Measurements from ENCODE around the gene SLC66A2. TPM values are rescaled to one million over a fixed set of nuclear protein-coding genes. Genes with fewer than 3 reads are reported as not detected.
A peak's percentile ranks its signal among the peaks of the same experiment; 100 is the strongest.

Gene SLC66A2
- total and polyA plus RNA-seq, 2 of the 13 experiments (the other 11 are each of a cell fraction or from before 2014, with no cell fraction given), result 33.5 to 41.9 TPM

GRCh38 chr18:79935925-79936324 is 15.5 kb downstream of the SLC66A2 start:
- Histone ChIP-seq H3K9me3 (ENCODE audit: low read length) (peaks cover 6% of the 10 kb centered on the region; the same call in 1 of the 2 replicates), H3K36me3 (replicated peaks in 1 of 2; ENCODE audit: control insufficient read depth in 1 of 2, insufficient read depth in 2 of 2, low read length in 2 of 2) (peaks cover 0 to 9% of the 10 kb centered on the region in 2 experiments; a peak in 2 of 5 replicates), H3K79me2 (ENCODE audit: insufficient read depth, low read length) (peaks cover 85% of the 10 kb centered on the region), H3K4me2 (ENCODE audit: low read depth, low read length) (peak overlapping the region; percentile 55), H3K4me3 (replicated peaks in 1 of 3; ENCODE audit: insufficient read depth in 1 of 3, low read depth in 2 of 3, low read length in 3 of 3) (no peak overlapping the region), H3K4me1 (ENCODE audit: insufficient read depth, low read length) (peaks cover 65% of the 10 kb centered on the region), H3K9ac (ENCODE audit: insufficient read depth, low read depth, low read length) (peak overlapping the region; percentile 23; the same call in 1 of the 2 replicates), H2AFZ (ENCODE audit: low read length) (no peak overlapping the region), H3K27ac (ENCODE audit: extremely low read length, insufficient read depth, low read length) (peak overlapping the region; percentile 88), H4K20me1 (ENCODE audit: insufficient read depth, low read length) (peaks cover 19% of the 10 kb centered on the region), H3K27me3 (ENCODE audit: control insufficient read depth in 1 of 2, insufficient read depth in 2 of 2, low read length in 2 of 2) (no peaks in the 10 kb centered on the region)
- in situ Hi-C loops (cut with HindIII; ENCODE audit: extremely low pct_ligation_motif_present, low pct_unique_long_range_greater_than_20kb), result loop anchor here (10.0 kb wide), 1 partner anchor 169 kb away; the partner anchor contains the start of gene ADNP2
- ChIA-PET CTCF (ENCODE audit: low intra/inter-chr PET ratio, low total read pairs) (no interaction called here), POLR2A (interaction anchor here (0.9 to 3.0 kb wide), 8 partner anchors 11 to 97 kb away, joined by 3 to 45 read pairs (median 13); partner anchors contain the start of genes HSBP1L1, SLC66A2 and TXNL4A)
- DNase-seq (ENCODE audit: low spot score), result no peak
- WGBS (ENCODE audit: low lambda C conversion rate), result 87% methylated on average over 6 of the region's 6 CpGs
- intact Hi-C loops (cut with micrococcal nuclease; ENCODE audit: unreplicated experiment), result loop anchor here (2.0 kb wide), 2 partner anchors 169 to 219 kb away; no protein-coding TSS in a partner anchor
- FAIRE-seq, result no peak
- ATAC-seq, result no peak
- no TSS peak for BruUV-seq (replicated peaks)
- TF ChIP-seq HNF4A (CRISPR knock-in tag; IDR thresholded peaks at IDR 0.05) (peak; percentile 55; the same call in 1 of the 2 replicates), ZSCAN31 (CRISPR knock-in tag; IDR thresholded peaks at IDR 0.05; ENCODE audit: low read depth) (no peak), SUZ12 (IDR thresholded peaks at IDR 0.05; ENCODE audit: low read depth, low read length) (no peak), ASH2L (IDR thresholded peaks at IDR 0.05; ENCODE audit: insufficient read length, low read depth, low read length) (peak; percentile 6), TBX2 (CRISPR knock-in tag; IDR thresholded peaks at IDR 0.05; ENCODE audit: borderline replicate concordance) (no peak), ZNF12 (CRISPR knock-in tag; IDR thresholded peaks at IDR 0.05) (no peak), ZBTB49 (CRISPR knock-in tag; IDR thresholded peaks at IDR 0.05; ENCODE audit: borderline replicate concordance) (no peak), SAP130 (CRISPR knock-in tag; IDR thresholded peaks at IDR 0.05; ENCODE audit: low read depth) (0 out of 2 replicates have a peak, but pooled peaks have one; percentile 29), GMEB2 (CRISPR knock-in tag; IDR thresholded peaks at IDR 0.05; ENCODE audit: low read depth) (no peak), ZNF263 (CRISPR knock-in tag; IDR thresholded peaks at IDR 0.05) (no peak), CSRNP1 (CRISPR knock-in tag; IDR thresholded peaks at IDR 0.05) (0 out of 2 replicates have a peak, but pooled peaks have one; percentile 48), ZNF644 (CRISPR knock-in tag; IDR thresholded peaks at IDR 0.05; ENCODE audit: low read depth) (0 out of 2 replicates have a peak, but pooled peaks have one; percentile 13), TEAD3 (CRISPR knock-in tag; optimal IDR thresholded peaks at IDR 0.05; ENCODE audit: borderline replicate concordance) (peak; percentile 8), MNT (IDR thresholded peaks at IDR 0.05) (no peak)
